Peyer's patch (tissue), 4 donors: ENCODE results near the gene STARD10.

ENCODE experiments used
- POLR2A ChIP-seq, 2 donors: fragments of 450-650 bp; IDR thresholded peaks; one replicate each; pipeline ENCODE4 v1.5.1; 2017; ENCODE audit warnings: antibody characterized with exemption in 2 of 2, mild to moderate bottlenecking in 2 of 2, moderate library complexity in 2 of 2
- TF ChIP-seq, protein P1 (sequence below), 6 experiments: fragments of 450-650 bp in 4 of 6; fragments of 200-600 bp in 2 of 6; sonication (generic) in 1 of 6; IDR thresholded peaks; one replicate each; pipeline ENCODE4 v1.5.1; 2017 to 2019; ENCODE audit warnings: antibody characterized with exemption in 6 of 6, mild to moderate bottlenecking in 3 of 6, moderate library complexity in 1 of 6

DNA sequence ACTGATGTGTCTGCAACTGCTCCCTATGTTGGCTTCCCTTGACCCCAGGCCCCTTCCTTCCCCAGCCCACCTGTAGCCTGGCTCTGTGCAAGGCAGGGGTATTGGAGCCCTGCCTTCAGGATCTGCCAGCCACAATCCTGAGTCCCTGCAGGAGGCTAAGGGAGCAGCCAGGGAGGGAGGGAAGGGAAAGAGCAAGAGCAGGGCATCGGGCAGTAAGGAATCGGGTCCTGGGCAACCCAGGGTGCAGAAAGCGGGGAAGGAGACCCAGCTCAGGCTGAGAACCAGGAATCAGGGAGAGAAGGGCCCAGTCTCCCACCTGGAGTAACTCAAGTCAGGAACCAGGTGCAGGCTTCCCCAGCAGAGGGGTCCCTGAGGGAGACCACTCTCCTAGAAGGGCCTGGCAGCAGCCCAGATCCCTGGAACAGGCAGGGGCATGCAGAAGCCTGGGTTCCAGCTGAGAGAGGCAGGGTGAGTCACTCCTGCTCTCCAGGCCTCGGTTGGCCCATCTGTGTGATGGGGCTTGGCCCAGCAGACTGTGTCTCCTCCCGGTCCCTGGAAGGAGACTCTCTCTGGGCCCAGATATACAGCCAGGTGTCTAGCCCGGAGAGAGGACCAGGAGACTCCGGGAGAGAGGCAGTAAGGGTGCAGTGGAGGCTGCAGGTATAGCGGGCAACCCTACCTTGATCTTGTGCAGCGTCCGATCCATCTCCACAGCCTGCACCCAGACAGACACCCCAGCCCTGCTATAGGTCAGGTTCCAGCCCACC lies 13.4 kb downstream of the STARD10 start:
- TF ChIP-seq, protein P1, sequence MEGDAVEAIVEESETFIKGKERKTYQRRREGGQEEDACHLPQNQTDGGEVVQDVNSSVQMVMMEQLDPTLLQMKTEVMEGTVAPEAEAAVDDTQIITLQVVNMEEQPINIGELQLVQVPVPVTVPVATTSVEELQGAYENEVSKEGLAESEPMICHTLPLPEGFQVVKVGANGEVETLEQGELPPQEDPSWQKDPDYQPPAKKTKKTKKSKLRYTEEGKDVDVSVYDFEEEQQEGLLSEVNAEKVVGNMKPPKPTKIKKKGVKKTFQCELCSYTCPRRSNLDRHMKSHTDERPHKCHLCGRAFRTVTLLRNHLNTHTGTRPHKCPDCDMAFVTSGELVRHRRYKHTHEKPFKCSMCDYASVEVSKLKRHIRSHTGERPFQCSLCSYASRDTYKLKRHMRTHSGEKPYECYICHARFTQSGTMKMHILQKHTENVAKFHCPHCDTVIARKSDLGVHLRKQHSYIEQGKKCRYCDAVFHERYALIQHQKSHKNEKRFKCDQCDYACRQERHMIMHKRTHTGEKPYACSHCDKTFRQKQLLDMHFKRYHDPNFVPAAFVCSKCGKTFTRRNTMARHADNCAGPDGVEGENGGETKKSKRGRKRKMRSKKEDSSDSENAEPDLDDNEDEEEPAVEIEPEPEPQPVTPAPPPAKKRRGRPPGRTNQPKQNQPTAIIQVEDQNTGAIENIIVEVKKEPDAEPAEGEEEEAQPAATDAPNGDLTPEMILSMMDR (IDR thresholded peaks at IDR 0.05), result no peak
- no peak for TF ChIP-seq POLR2A (IDR thresholded peaks at IDR 0.05)
